ENCODE data around the gene PLSCR4.
"Not testable (repeated sequence)": the region's sequence is repeated elsewhere in the genome, so short reads cannot be mapped to it uniquely, and the experiment has no call there.

PLSCR4 gene

GRCh38 chr3:146250449-146251382 is at the start of gene PLSCR4:
TSS of gene PLSCR4 (minus strand) at chr3:146251105. CDS start at chr3:146222071, 29,034 bp downstream.
- no peak for DNase-seq

DNA sequence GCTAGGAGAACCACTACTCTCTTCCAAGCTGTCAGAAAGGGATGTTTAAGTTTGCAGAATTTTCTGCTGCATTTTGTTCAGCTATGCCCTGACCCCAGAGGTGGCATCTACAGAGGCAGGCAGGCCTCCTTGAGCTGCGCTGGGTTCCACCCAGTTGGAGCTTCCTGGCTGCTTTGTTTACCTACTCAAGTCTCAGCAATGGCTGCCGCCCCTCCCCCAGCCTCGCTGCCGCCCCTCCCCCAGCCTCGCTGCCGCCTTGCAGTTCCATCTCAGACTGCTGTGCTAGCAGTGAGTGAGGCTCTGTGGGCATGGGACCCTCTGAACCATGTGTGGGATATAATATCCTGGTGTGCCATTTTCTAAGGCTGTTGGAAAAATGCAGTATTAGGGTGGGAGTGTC is 42.5 kb upstream of the PLSCR4 start:
- not testable (repeated sequence) for DNase-seq

- DNase-seq, result no peak
Measured at GRCh38 chr3:146283781-146284445, 33.0 kb upstream of the PLSCR4 start.

DNA sequence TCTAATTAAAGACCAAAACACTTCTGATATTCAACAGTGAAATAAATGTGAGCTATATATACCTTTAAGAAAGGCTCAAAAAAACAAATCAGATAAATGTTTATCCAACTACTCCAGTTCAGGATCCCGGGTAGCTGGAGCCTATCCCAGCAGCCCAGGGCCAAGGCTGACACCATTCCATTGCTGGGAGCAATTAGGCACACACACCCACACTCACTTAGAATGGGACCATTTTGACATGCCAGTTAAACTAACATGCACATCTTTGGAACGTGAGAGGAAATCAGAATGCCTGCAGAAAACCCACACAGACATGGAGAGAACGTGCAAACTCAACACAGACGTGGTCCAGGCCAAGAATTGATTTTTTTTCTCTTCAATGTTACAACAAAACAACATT is 30.0 kb upstream of the PLSCR4 start:
- DNase-seq, result no peak

- DNase-seq, result no peak
Measured at GRCh38 chr3:146279951-146280350, 29.0 kb upstream of the PLSCR4 start.

GRCh38 chr3:146279013-146279412 is 28.1 kb upstream of the PLSCR4 start:
- DNase-seq, result no peak

- DNase-seq, result no peak
Measured at GRCh38 chr3:146277953-146278631, 27.2 kb upstream of the PLSCR4 start.

- DNase-seq, result no peak
Measured at GRCh38 chr3:146275476-146275875, 24.6 kb upstream of the PLSCR4 start.

GRCh38 chr3:146274833-146275232 is 23.9 kb upstream of the PLSCR4 start:
- no peak for DNase-seq

DNA sequence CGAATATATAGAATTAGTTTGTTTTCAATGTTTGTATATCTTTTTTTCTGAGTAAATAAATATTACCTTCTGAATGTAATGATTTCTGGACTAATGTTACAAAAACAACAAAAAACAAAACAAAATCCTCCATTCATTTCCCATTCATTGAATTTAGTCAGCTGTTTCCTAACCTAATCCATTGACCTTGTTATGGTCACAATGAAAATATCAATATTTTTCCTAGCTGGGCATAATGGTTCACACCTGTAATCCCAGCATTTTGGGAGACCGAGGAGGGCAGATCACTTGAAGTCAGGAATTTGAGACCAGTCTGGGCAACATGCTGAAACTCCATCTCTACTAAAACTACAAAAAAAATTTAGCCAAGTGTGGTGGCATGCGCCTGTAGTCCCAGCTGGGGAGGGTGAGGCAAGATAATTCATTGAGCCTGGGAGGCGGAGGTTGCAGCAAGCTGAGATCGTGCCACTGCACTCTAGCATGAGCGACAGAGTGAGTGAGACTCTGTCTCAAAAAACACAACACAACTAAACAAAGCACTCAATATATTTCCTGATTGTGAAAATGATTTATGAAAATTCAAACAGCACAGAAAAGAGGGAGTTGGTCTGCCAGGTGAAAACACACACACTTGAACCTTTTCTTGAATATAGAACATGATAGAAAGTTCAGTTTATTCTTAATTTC is 23.0 kb upstream of the PLSCR4 start:
- DNase-seq, result no peak

DNA sequence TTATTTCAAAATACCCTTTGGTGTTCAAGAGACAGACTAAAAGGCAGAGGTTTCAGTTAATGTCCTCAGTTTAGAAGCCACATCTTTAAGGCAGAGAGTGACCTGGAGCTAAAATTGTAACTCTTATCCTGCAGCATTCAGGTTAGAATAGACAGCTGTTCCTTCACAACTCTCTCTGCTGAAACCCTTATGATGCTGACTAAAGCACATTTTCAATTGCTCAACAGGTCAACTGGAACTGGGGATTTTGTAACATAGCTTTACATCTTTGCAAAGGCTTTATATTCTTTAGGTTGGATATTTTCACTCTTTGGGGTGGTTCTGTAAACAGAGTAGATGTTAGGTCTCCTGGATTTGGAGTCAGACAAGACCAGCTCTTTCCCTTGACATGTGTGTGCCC is 20.3 kb upstream of the PLSCR4 start:
- no peak for DNase-seq

GRCh38 chr3:146269271-146269670 is 18.4 kb upstream of the PLSCR4 start:
- DNase-seq, result no peak

GRCh38 chr3:146268535-146269219 is 17.8 kb upstream of the PLSCR4 start:
- DNase-seq, result no peak

- DNase-seq, result no peak
Measured at GRCh38 chr3:146265720-146266119, 14.8 kb upstream of the PLSCR4 start.

- no peak for DNase-seq
Measured at GRCh38 chr3:146262371-146263110, 11.6 kb upstream of the PLSCR4 start.

- DNase-seq, result no peak
Measured at GRCh38 chr3:146259880-146260589, 9.1 kb upstream of the PLSCR4 start.

- no peak for DNase-seq
Measured at GRCh38 chr3:146256851-146257486, 6.1 kb upstream of the PLSCR4 start.

GRCh38 chr3:146252445-146252844 is 1.5 kb upstream of the PLSCR4 start:
- not testable (repeated sequence) for DNase-seq

GRCh38 chr3:146249921-146250320 is 984 bp downstream of the PLSCR4 start:
- no peak for DNase-seq

GRCh38 chr3:146247911-146248310 is 3.0 kb downstream of the PLSCR4 start:
- DNase-seq, result no peak

All from CD4-positive, alpha-beta T cell treated with Interleukin-10 for 1 hour (primary cell).